ENCODE measurements around the gene HIPK4.

The HIPK4 gene

GRCh38 chr19:40425450-40426287 is 35.7 kb upstream of the HIPK4 start, which contains the start of gene SERTAD1:
Gene SERTAD1, minus strand, starts transcription at chr19:40425992. Its CDS starts 2,446 bp downstream, at chr19:40423546.
- peak; percentile 51 for TF ChIP-seq CTCF (conservative IDR thresholded peaks at IDR 0.05; ENCODE audit: low read depth)
- peak within 1 kb of the TSS; percentile 99 for H3K27ac ChIP-seq
- DNase-seq (ENCODE audit: low spot score), result peak; percentile 97
- ChIA-PET CTCF (interaction anchor here (0.6 to 0.9 kb wide), 3 partner anchors 18 to 121 kb away, joined by 3 to 5 read pairs (median 3); no protein-coding TSS in a partner anchor), POLR2A (ENCODE audit: low non-redundant PET) (interaction anchor here (0.7 to 1.4 kb wide), 4 partner anchors 10 to 1464 kb away, joined by 3 to 13 read pairs (median 4); no protein-coding TSS in a partner anchor)

DNA sequence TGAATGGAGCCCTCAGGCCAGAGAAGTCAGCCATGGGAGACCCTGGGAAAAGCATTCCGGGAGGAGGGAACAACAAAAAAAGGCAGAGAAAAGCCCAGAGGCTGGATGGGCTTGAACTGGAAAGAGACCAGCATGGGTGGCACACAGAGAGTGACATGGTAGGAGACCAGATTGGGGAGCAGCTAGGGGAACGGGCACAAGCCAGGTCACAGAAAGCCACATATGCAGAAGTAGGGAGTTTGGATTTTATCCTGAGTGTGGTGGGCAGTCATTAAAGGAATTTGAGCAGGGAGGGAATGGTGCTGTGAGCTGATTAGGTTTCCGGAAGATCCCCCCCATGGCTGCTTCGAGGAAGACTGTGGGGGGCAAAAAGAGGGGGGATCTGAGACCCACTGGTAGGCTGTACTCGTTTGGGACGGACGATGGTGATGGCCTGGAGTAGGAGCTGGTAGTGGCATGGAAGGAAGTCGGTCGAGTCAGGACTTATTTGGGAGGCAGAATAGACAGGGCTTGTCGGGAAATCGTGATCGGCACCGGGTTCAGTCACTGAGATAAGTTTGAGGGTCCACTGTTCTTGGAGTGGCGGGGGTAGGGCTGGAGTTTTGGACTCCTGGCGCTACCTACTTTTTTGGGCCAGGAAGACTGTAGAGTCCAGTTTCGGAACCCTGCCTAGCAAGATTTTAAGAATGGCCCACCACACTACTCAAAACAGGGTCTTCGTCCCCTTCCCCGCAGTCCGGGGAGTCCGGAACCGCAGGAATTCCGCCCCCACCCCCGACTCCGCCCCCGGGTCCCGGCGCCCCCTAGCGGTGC is 34.9 kb upstream of the HIPK4 start:
- ChIA-PET POLR2A (ENCODE audit: low non-redundant PET) (interaction anchor here (0.5 to 0.8 kb wide), 3 partner anchors 80 to 950 kb away, joined by 3 to 4 read pairs (median 4); no protein-coding TSS in a partner anchor), CTCF (interaction anchor here (0.6 to 1.1 kb wide), 3 partner anchors 9 to 119 kb away, joined by 3 to 4 read pairs (median 3); no protein-coding TSS in a partner anchor)
- no peak for DNase-seq (ENCODE audit: low spot score)
- peak; percentile 77; the same call in 1 of the 2 replicates for TF ChIP-seq CTCF (conservative IDR thresholded peaks at IDR 0.05; ENCODE audit: low read depth)
- peak overlapping the region; percentile 99 for H3K27ac ChIP-seq

- CTCF ChIA-PET, result interaction anchor here (0.6 to 1.1 kb wide), 4 partner anchors 10 to 162 kb away, joined by 3 to 4 read pairs (median 4); no protein-coding TSS in a partner anchor
Measured at GRCh38 chr19:40423938-40424337, 34.0 kb upstream of the HIPK4 start.

DNA sequence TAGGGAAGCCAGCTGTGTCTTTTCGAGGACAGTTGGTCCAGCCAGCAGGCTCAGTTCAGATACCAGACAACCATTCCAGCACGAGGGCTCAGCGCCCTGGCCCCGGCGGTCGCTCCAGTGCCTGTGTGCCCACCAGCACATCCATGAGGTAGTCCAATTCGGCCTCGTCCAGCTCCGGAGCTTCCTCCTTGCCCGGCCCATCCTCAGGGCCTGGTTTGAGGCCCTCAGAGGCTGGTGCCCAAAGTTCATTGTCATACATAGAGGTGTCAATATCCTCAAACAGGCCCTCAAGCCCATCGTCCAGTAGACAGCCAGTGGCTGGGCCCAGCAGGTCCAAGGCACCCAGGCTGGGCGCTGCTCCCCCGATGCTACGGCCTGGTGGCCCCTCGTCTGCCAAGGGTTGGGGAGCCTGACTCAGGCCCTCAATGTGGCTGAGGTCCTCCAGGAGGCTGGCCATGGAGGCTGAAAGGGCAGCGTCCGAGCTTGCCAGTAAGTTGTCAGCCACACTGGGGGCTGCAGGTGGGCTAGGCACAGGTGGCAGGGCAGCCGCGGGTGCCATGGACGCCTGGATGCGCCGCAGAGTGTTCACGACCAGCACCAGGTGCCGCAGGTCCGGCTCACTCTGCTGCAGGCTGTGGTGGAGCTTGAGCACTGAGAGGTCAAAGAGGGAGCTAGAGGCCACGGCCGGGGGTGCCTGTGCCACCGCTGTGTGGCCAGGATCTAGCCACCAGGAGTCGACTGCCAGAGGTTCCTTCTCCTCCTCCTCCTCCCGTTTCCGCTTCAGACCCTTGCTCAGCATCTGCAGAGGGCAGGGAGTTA is 33.0 kb upstream of the HIPK4 start:
- ChIA-PET POLR2A (ENCODE audit: low non-redundant PET) (interaction anchor here (0.5 to 1.4 kb wide), 2 partner anchors 10 to 19 kb away, joined by 3 read pairs; no protein-coding TSS in a partner anchor), CTCF (interaction anchor here (0.7 kb wide), 2 partner anchors 161 to 1174 kb away, joined by 3 to 4 read pairs; no protein-coding TSS in a partner anchor)
- no peak for TF ChIP-seq CTCF (conservative IDR thresholded peaks at IDR 0.05; ENCODE audit: low read depth)
- no peak for DNase-seq (ENCODE audit: low spot score)
- peak overlapping the region; percentile 93 for H3K27ac ChIP-seq

More at GRCh38 chr19:40423938-40424337, 34.0 kb upstream of the HIPK4 start:
- DNase-seq (ENCODE audit: low spot score), result no peak
- TF ChIP-seq CTCF (conservative IDR thresholded peaks at IDR 0.05; ENCODE audit: low read depth), result no peak
- peak overlapping the region; percentile 93 for H3K27ac ChIP-seq
- POLR2A ChIA-PET (ENCODE audit: low non-redundant PET), result interaction anchor here (0.6 to 1.4 kb wide), 3 partner anchors 20 to 949 kb away, joined by 3 to 4 read pairs (median 3); no protein-coding TSS in a partner anchor

- CTCF ChIA-PET, result no interaction called here
- POLR2A ChIA-PET (ENCODE audit: low non-redundant PET), result interaction anchor here (0.5 to 2.0 kb wide), 3 partner anchors 11 to 198 kb away, joined by 3 to 10 read pairs (median 3); no protein-coding TSS in a partner anchor
- DNase-seq (ENCODE audit: low spot score), result no peak
- peak overlapping the region; percentile 93 for H3K27ac ChIP-seq
- no peak for TF ChIP-seq CTCF (conservative IDR thresholded peaks at IDR 0.05; ENCODE audit: low read depth)
Measured at GRCh38 chr19:40421993-40422747, 32.2 kb upstream of the HIPK4 start.
